Astrocyte (in vitro differentiated cells and primary cell): ENCODE measurements around the gene PODNL1.

Source experiments
- EZH2 ChIP-seq: IDR thresholded peaks from 2 replicates; pipeline ENCODE4 v1.6.1; 2012; ENCODE audit warnings: mild to moderate bottlenecking, low read length, inconsistent platforms; ENCODE audit not compliant: insufficient read depth
- TF ChIP-seq, protein P1 (sequence below): IDR thresholded peaks from 2 replicates; pipeline ENCODE4 v1.5.1; 2011; ENCODE audit warnings: low read depth, mild to moderate bottlenecking, inconsistent platforms, low read length, moderate library complexity; ENCODE audit not compliant: insufficient read depth

DNA sequence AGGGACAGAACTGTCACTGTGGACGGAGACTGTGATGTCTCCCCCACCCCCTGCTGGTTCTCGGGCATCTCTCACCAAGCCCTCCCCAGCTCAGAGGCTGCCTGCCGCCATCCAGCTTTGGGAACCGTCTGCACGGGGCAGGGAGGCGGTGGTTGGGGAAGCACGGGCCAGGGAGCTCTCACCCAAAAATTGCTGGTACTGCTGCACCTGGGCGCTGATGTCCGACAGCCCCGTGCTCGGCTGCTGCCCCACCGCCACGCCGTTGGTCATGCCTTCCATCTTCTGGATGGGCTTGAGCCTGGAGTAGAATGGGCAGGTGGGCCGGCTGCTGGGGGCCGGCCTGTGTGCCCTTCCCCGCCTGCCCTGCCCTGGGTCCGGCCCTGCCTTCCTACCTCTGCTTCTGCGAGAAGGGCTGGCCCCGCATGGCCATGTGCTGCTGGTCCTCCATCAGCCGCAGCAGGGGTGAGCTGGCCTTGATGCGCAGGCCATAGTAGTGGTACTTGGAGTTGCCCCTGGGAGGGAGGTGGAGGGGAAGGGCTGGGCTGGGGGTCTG lies 30.2 kb upstream of the PODNL1 start:
- TF ChIP-seq, protein P1, sequence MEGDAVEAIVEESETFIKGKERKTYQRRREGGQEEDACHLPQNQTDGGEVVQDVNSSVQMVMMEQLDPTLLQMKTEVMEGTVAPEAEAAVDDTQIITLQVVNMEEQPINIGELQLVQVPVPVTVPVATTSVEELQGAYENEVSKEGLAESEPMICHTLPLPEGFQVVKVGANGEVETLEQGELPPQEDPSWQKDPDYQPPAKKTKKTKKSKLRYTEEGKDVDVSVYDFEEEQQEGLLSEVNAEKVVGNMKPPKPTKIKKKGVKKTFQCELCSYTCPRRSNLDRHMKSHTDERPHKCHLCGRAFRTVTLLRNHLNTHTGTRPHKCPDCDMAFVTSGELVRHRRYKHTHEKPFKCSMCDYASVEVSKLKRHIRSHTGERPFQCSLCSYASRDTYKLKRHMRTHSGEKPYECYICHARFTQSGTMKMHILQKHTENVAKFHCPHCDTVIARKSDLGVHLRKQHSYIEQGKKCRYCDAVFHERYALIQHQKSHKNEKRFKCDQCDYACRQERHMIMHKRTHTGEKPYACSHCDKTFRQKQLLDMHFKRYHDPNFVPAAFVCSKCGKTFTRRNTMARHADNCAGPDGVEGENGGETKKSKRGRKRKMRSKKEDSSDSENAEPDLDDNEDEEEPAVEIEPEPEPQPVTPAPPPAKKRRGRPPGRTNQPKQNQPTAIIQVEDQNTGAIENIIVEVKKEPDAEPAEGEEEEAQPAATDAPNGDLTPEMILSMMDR: no peak
- TF ChIP-seq EZH2: no peak
